Measurements from ENCODE around the gene CEMIP2.

DNA sequence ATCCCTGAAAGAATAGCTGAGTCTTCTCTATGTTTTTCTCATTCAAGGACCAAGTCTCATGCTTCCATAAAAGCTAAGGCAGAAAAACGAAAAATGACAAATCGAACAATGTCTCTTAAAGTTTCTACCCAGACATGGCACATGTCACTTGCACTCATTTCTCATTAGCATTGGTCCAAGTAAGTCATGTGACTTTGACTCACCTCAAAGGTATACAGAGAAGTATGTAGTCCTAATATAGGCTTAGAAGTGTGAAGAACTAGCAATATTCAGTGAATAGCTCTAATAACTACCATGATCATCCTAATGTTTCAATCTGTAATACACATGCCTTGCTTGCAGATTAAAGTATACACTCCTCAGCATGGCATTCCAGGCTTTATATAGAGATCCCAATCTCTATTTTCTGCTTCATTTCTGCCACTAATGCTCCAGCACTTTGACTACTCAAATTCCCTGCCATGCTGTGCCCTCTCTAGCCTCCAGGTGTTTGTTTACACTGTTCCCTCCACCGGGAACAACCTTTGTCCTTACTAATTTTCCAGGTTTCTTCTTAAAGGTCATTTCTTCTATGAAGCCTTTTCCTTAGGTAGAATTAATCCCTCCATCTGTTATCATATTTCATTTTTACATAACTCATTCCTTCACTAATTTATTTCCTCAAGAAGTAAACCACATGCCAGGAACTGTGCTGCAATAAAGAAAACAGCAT lies 98.9 kb downstream of the CEMIP2 start:
- TF ChIP-seq, protein P1, sequence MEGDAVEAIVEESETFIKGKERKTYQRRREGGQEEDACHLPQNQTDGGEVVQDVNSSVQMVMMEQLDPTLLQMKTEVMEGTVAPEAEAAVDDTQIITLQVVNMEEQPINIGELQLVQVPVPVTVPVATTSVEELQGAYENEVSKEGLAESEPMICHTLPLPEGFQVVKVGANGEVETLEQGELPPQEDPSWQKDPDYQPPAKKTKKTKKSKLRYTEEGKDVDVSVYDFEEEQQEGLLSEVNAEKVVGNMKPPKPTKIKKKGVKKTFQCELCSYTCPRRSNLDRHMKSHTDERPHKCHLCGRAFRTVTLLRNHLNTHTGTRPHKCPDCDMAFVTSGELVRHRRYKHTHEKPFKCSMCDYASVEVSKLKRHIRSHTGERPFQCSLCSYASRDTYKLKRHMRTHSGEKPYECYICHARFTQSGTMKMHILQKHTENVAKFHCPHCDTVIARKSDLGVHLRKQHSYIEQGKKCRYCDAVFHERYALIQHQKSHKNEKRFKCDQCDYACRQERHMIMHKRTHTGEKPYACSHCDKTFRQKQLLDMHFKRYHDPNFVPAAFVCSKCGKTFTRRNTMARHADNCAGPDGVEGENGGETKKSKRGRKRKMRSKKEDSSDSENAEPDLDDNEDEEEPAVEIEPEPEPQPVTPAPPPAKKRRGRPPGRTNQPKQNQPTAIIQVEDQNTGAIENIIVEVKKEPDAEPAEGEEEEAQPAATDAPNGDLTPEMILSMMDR (IDR thresholded peaks at IDR 0.05): no peak
- TF ChIP-seq POLR2A (IDR thresholded peaks at IDR 0.05) (no peak), POLR2AphosphoS5 (IDR thresholded peaks at IDR 0.05) (no peak)
